ENCODE measurements around the gene PABPN1L.

PABPN1L gene, protein sequence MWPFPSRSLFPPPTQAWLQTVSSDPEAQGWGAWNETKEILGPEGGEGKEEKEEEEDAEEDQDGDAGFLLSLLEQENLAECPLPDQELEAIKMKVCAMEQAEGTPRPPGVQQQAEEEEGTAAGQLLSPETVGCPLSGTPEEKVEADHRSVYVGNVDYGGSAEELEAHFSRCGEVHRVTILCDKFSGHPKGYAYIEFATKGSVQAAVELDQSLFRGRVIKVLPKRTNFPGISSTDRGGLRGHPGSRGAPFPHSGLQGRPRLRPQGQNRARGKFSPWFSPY

GRCh38 chr16:88866151-88866920 is at the start of gene PABPN1L:
TSS of gene PABPN1L (minus strand) at chr16:88866660. CDS start at chr16:88866606, 54 bp downstream.
- no peak for DNase-seq (ENCODE audit: low read depth in 2 of 2)

GRCh38 chr16:88915639-88916327 is 49.3 kb upstream of the PABPN1L start:
- no peak for DNase-seq (ENCODE audit: low read depth in 2 of 2)

- no peak for DNase-seq (ENCODE audit: low read depth in 2 of 2)
These were observed 48.4 kb upstream of the PABPN1L start for GRCh38 chr16:88914750-88915368.

GRCh38 chr16:88913870-88914269 is 47.4 kb upstream of the PABPN1L start:
- no peak for DNase-seq (ENCODE audit: low read depth in 2 of 2)

- no peak for DNase-seq (ENCODE audit: low read depth in 2 of 2)
These were observed 46.6 kb upstream of the PABPN1L start for GRCh38 chr16:88913001-88913612.

- no peak for DNase-seq (ENCODE audit: low read depth in 2 of 2)
These were observed 46.1 kb upstream of the PABPN1L start for GRCh38 chr16:88912556-88912955.

- no peak for DNase-seq (ENCODE audit: low read depth in 2 of 2)
These were observed 45.5 kb upstream of the PABPN1L start for GRCh38 chr16:88911946-88912310.

DNA sequence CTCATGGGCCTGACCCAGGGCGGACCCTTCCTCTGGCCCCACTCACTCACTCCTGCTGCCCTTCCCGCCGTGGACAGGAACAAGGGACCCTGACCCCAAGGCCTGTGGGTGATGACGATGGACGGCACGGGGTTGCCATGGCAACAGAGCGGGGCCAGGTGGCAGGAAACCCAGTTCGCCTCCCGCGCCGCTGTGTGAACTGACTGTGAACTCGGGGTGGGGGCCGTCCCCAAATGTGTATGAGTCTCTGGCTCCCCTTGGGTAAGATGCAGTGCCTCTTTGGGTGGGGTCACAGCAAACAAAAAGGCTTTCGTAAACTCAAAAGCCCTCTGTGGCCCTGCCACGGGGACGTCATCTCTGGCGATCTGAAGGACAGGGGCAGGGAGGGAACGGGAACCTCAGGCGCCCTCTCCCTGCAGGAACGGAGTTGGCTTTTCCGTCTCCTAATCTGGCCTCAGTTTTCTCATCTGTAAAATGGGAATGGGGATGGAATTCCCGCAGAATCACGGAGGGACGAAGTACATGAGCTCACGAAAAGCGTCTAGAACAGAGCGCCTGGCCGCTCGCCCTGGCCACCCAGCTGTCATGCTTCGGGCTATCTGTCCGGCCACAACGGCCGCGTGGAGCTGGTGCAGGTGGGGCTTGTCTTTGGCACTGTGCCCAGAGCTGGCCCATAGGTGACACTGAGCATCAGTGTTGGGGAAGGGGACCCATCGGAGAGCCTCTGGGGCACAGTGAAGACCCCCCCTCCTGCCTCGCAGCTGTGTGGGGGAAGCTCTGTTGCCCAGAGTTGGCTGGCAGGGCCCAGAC is 44.9 kb upstream of the PABPN1L start:
- no peak for DNase-seq (ENCODE audit: low read depth in 2 of 2)

DNA sequence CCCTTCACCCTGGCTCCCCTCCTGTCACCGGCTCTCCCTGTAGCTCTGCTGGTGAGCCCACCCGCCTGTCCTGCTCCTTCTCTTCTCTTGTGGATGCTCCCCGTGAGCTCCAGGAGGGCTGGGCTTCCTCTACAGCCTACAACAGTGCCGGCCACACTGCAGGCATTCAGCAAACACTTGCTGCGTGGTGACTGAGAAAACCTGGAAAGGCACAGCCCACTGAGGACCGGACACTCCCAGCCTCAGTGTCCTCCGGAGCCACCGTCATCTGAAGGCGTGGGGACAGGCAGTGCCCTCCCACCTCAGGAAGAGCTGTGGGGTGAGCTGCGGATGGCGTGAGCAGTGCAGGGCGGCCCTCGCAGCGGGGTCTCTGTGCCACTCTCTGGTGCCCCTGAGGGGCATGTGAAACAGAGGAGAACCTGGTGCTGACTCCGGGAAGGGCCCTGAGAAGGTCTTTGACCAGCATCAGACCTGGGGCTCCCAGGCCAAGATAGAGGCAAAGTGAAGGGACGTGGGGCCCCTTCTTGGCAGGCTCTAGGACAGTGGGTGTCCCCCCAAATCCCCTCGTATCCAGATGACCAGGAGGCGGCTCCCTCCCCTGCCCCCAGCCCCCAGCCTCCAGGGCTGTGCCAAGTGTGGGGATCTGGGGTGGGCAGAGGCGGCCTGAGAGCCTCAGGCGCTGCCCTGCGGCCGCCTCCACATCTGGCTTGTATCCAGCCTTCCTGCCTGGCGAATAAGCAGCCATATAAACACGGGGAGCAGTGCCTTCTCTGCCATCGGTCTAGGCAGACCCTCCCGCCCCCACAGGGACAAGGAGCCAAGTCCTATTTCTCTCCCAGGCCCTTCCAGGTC is 44.0 kb upstream of the PABPN1L start:
- DNase-seq (ENCODE audit: low read depth in 2 of 2): no peak

- DNase-seq (ENCODE audit: low read depth in 2 of 2): no peak
These were observed 43.2 kb upstream of the PABPN1L start for GRCh38 chr16:88909431-88910210.

GRCh38 chr16:88908307-88908706 is 41.8 kb upstream of the PABPN1L start:
- no peak for DNase-seq (ENCODE audit: low read depth in 2 of 2)

DNA sequence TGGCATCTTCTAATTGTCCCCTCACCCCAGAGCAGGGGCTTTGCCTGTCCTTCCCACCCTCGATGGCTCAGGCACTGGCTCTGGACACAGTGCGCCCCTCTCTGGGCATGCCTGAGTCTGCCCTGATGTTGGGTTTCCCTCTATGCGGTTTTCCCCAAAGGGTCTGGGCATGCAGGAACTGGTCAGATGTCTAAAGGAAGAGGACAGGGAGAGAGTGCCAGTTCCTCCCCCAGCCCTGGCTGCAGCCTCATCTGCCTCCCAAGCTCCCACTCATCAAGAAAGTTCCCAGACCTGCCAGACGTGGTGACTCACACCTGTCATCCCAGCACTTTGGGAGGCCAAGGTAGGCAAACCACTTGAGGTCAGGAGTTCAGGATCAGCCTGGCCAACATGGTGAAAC is 41.3 kb upstream of the PABPN1L start:
- DNase-seq (ENCODE audit: low read depth in 2 of 2): no peak

- DNase-seq (ENCODE audit: low read depth in 2 of 2): no peak
These were observed 40.2 kb upstream of the PABPN1L start for GRCh38 chr16:88906535-88907105.

- no peak for DNase-seq (ENCODE audit: low read depth in 2 of 2)
These were observed 39.6 kb upstream of the PABPN1L start for GRCh38 chr16:88906020-88906419.

DNA sequence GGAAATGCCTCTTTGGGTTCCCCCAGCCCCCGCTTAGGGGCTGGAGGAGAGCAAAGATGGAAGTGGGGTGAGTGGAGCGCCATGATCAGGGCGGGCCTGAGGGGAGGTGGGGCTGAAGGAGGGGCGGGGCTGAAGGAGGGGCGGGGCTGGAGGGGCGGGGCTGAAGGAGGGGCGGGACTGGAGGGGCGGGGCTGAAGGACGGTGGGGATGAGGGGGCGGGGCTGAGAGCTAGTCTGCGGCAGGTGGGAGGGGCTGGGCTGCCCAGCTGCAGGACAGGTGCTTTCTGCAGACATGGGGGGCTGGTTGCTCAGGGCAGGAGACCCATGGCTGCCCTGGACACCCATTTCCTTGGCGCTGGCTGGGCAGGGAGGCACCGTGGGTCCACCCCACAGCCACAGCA is 39.1 kb upstream of the PABPN1L start:
- DNase-seq (ENCODE audit: low read depth in 2 of 2): no peak

GRCh38 chr16:88904676-88905365 is 38.4 kb upstream of the PABPN1L start:
- no peak for DNase-seq (ENCODE audit: low read depth in 2 of 2)

GRCh38 chr16:88903267-88903666 is 36.8 kb upstream of the PABPN1L start:
- DNase-seq (ENCODE audit: low read depth in 2 of 2): no peak

DNA sequence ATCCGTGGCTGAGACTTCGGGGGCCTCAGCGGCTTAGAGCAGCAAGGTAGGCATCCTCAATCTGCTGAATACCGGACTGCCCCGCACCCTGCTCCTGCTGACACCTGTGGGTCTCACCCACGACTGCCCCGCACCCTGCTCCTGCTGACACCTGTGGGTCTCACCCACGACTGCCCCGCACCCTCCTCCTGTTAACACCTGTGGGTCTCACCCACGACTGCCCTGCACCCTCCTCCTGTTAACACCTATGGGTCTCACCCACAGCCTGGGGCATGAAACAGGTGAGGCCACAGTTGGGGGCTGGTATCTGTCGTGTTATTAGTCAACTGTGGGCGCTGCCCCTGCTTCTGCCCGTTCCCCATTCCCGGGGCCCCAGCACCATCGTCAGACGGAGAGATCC is 36.3 kb upstream of the PABPN1L start:
- no peak for DNase-seq (ENCODE audit: low read depth in 2 of 2)

Measured in stimulated activated CD4-positive, alpha-beta T cell treated with anti-CD3 and anti-CD28 coated beads, Interleukin-1b, Interleukin-23, amount 100 ng/mL, for 1 hour (primary cell).